Kidney (tissue), 14 donors: ENCODE results near the gene YAP1. TPM values are rescaled to one million over a fixed set of nuclear protein-coding genes. Genes with fewer than 3 reads are reported as not detected.

Source experiments
- DNase-seq, 5 donors: peaks; one replicate each; pipeline ENCODE4 v3.0.0-alpha.2; 2013 to 2020
- FAIRE-seq: peaks from 2 replicates; lab custom pipeline; 2012; peaks lifted over from hg19 to GRCh38; lab: Jason Lieb, UNC
- H3K27ac ChIP-seq, 2 donors: one replicate each; pipeline ENCODE4 v1.7.0; 2013; ENCODE audit warnings: low read depth in 2 of 2, low read length in 2 of 2, inconsistent platforms in 1 of 2
- H3K27me3 ChIP-seq: one replicate; pipeline ENCODE4 v1.7.1; 2013; ENCODE audit warnings: low read length, inconsistent platforms; ENCODE audit not compliant: control insufficient read depth, insufficient read depth
- H3K36me3 ChIP-seq, 3 donors: one replicate each; pipeline versions ENCODE4 v1.7.0 to v1.7.1; 2013; ENCODE audit warnings: low read length in 3 of 3, control low read depth in 1 of 3, inconsistent platforms in 1 of 3; ENCODE audit not compliant: insufficient read depth in 3 of 3, control insufficient read depth in 2 of 3
- H3K4me1 ChIP-seq, 3 donors: one replicate each; pipeline versions ENCODE4 v1.7.0 to v1.7.1; 2013; ENCODE audit warnings: low read length in 3 of 3, inconsistent platforms in 1 of 3, low read depth in 1 of 3; ENCODE audit not compliant: control insufficient read depth in 2 of 3, insufficient read depth in 2 of 3
- H3K4me3 ChIP-seq, 3 donors: one replicate each; pipeline versions ENCODE4 v1.7.0 to v1.8.1; 2013; ENCODE audit warnings: low read length in 3 of 3, control low read depth in 1 of 3, inconsistent platforms in 1 of 3
- H3K9ac ChIP-seq, 3 donors: one replicate each; pipeline versions ENCODE4 v1.7.0 to v1.7.1; 2013; ENCODE audit warnings: low read length in 3 of 3, control low read depth in 1 of 3, inconsistent platforms in 1 of 3
- H3K9me3 ChIP-seq, 3 donors: one replicate each; pipeline versions ENCODE4 v1.7.0 to v1.7.1; 2013; ENCODE audit warnings: low read length in 3 of 3, control low read depth in 1 of 3, inconsistent platforms in 1 of 3; ENCODE audit not compliant: control insufficient read depth in 2 of 3, insufficient read depth in 1 of 3
- CTCF ChIP-seq: IDR thresholded peaks from 3 replicates; pipeline ENCODE4 v1.5.1; 2012; ENCODE audit warnings: mild to moderate bottlenecking, moderate library complexity, borderline replicate concordance; ENCODE audit not compliant: insufficient read depth; ENCODE audit errors: extremely low read depth
- intact Hi-C: fragments of 100-400 bp; cut with DNase I; formaldehyde crosslinking; loops from one replicate; pipeline ENCODE4 v1.11.1; 2022
- polyA plus RNA-seq: library from polyadenylated mRNA; stranded (reverse); fragments of 350-450 nt; fragmentation: Illumina TruSeq; extraction: RNeasy Lipid Tissue Mini Kit (QIAGEN cat#74804); gene quantifications from one replicate; pipeline ENCODE4 v1.2.3, GENCODE V29; 2014; ENCODE audit warnings: low read depth, low replicate concordance; ENCODE audit not compliant: insufficient read depth
- total RNA-seq: library from RNA; stranded (reverse); fragmentation: NEBNext Ultra II Directional; extraction: Animal tissue kit (Norgen Biotek cat#: 25700); gene quantifications from one replicate; pipeline ENCODE4 v1.2.1, GENCODE V29; 2021
- donor health status: control.
- donor health status: control.
- donor health status: control.
- donor health status: control.
- donor health status: control.
- donor health status: DM: yes; HTN: yes; CAD: no.
- donor health status: Normal renal cell carcinoma (clear cell type).

The YAP1 gene
- total and polyA plus RNA-seq, 2 donors from 2014 or later = 21.5 to 106 TPM

- no peak overlapping the region for H3K27ac ChIP-seq
- H3K9ac ChIP-seq = no peak overlapping the region
- no peaks in the 10 kb centered on the region for H3K4me1 ChIP-seq
- H3K27me3 ChIP-seq = no peaks in the 10 kb centered on the region
- no peak for FAIRE-seq
- no peaks in the 10 kb centered on the region for H3K9me3 ChIP-seq
- H3K4me3 ChIP-seq = no peak overlapping the region
- intact Hi-C loops = no loop called here
- TF ChIP-seq CTCF = no peak
- H3K36me3 ChIP-seq = no peaks in the 10 kb centered on the region
- DNase-seq = no peak
Observed at GRCh38 chr11:102243399-102243884, 133.2 kb downstream of the YAP1 start.

- intact Hi-C loops = no loop called here
- no peak overlapping the region for H3K9ac ChIP-seq
- H3K4me1 ChIP-seq = no peaks in the 10 kb centered on the region
- H3K9me3 ChIP-seq = no peaks in the 10 kb centered on the region
- no peak for TF ChIP-seq CTCF
- no peaks in the 10 kb centered on the region for H3K36me3 ChIP-seq
- H3K4me3 ChIP-seq = no peak overlapping the region
- DNase-seq (no peak), FAIRE-seq (no peak)
- no peaks in the 10 kb centered on the region for H3K27me3 ChIP-seq
- H3K27ac ChIP-seq = no peak overlapping the region
Observed at GRCh38 chr11:102244681-102245409, 134.6 kb downstream of the YAP1 start.

GRCh38 chr11:102251423-102251822, 141.2 kb downstream of the YAP1 start:
- H3K4me3 ChIP-seq = no peak overlapping the region
- H3K36me3 ChIP-seq = no peaks in the 10 kb centered on the region
- H3K27ac ChIP-seq = no peak overlapping the region
- no peaks in the 10 kb centered on the region for H3K27me3 ChIP-seq
- intact Hi-C loops = no loop called here
- no peaks in the 10 kb centered on the region for H3K9me3 ChIP-seq
- TF ChIP-seq CTCF = no peak
- FAIRE-seq (no peak), DNase-seq (no peak)
- H3K4me1 ChIP-seq = no peaks in the 10 kb centered on the region
- no peak overlapping the region for H3K9ac ChIP-seq
